ENCODE results near the gene PTPRN2. TPM values are rescaled to one million over a fixed set of nuclear protein-coding genes. Genes with fewer than 3 reads are reported as not detected.

Gene PTPRN2
- total and polyA plus RNA-seq, 2 donors from 2014 or later: 4.8 to 6.2 TPM

GRCh38 chr7:158424531-158424930 is 163.1 kb downstream of the PTPRN2 start:
- no peaks in the 10 kb centered on the region for H3K4me1 ChIP-seq (ENCODE audit: control insufficient read depth in 2 of 3, insufficient read depth in 2 of 3, low read depth in 1 of 3, low read length in 3 of 3)
- H3K36me3 ChIP-seq (ENCODE audit: control insufficient read depth in 2 of 3, insufficient read depth in 3 of 3, low read length in 3 of 3): no peaks in the 10 kb centered on the region
- H3K27ac ChIP-seq (ENCODE audit: low read depth in 2 of 2, low read length in 2 of 2): no peak overlapping the region
- no peak overlapping the region for H3K4me3 ChIP-seq (ENCODE audit: low read length in 3 of 3)
- no peaks in the 10 kb centered on the region for H3K9me3 ChIP-seq (ENCODE audit: control insufficient read depth in 2 of 3, insufficient read depth in 1 of 3, low read length in 3 of 3)
- DNase-seq (no peak), FAIRE-seq (no peak)
- no peaks in the 10 kb centered on the region for H3K27me3 ChIP-seq (ENCODE audit: control insufficient read depth, insufficient read depth, low read length)
- TF ChIP-seq CTCF (IDR thresholded peaks at IDR 0.05; ENCODE audit: borderline replicate concordance, extremely low read depth, insufficient read depth): no peak
- intact Hi-C loops (cut with DNase I): no loop called here
- no peak overlapping the region for H3K9ac ChIP-seq (ENCODE audit: low read length in 3 of 3)

DNA sequence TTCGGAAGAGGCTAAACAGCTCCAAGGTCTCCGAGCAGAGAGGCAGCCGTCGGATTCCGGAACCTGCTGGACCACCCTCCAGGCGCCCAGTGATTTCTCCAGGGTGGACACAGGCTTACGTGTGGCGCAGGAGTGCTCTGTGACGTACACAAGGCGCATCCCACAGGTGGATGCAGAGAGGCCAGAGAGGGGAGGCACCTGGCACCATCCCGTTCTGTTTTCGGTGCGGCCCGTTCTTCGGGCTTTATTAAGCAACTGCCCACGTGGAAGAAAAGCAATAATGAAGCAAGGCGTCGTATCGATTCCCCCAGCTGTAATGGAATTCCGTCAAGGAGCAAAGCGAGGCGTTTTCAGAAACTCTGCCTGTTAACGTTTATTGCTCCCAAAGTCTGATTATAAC is 163.6 kb downstream of the PTPRN2 start:
- no peak for TF ChIP-seq CTCF (IDR thresholded peaks at IDR 0.05; ENCODE audit: borderline replicate concordance, extremely low read depth, insufficient read depth)
- H3K9me3 ChIP-seq (ENCODE audit: control insufficient read depth in 2 of 3, insufficient read depth in 1 of 3, low read length in 3 of 3): peaks cover 0 to 3% (median 0%) of the 10 kb centered on the region in 3 donors
- no peaks in the 10 kb centered on the region for H3K36me3 ChIP-seq (ENCODE audit: control insufficient read depth in 2 of 3, insufficient read depth in 3 of 3, low read length in 3 of 3)
- no peaks in the 10 kb centered on the region for H3K4me1 ChIP-seq (ENCODE audit: control insufficient read depth in 2 of 3, insufficient read depth in 2 of 3, low read depth in 1 of 3, low read length in 3 of 3)
- no peaks in the 10 kb centered on the region for H3K27me3 ChIP-seq (ENCODE audit: control insufficient read depth, insufficient read depth, low read length)
- H3K27ac ChIP-seq (ENCODE audit: low read depth in 2 of 2, low read length in 2 of 2): no peak overlapping the region
- intact Hi-C loops (cut with DNase I): no loop called here
- DNase-seq (no peak), FAIRE-seq (no peak)
- H3K4me3 ChIP-seq (ENCODE audit: low read length in 3 of 3): no peak overlapping the region
- H3K9ac ChIP-seq (ENCODE audit: low read length in 3 of 3): no peak overlapping the region

DNA sequence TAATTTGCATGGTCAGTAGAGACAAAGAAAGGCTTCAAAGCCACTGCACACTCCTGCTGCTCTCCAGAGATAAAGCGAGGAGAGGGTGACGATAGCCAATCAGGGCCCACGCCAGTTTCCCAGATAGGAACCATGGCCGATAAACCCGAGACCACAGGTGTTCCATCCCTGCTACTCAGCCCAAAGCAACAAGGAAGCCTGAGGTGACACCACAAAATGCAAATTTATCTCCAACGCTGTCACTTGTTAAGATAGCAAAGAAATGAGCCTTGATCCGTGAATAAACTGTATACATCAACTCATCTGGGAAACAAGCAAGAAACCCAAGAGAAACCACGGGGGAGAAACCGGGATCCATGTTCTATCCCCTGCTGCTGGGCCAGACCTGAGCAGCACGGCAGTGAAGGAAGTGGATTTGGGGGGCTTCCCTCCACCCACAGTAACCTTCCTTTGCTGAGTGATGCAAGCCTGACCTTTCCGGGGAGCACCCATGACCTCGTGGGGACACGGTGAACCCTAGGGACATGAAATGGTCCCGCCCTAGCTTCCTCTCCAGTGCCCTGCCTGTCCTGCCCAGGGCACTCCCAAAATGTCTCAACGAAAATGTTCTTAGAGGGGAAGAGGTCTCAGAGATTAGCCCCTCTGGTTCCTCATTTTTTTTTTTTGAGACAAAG is 164.6 kb downstream of the PTPRN2 start:
- no peak for DNase-seq
- intact Hi-C loops (cut with DNase I): no loop called here
- Histone ChIP-seq H3K27ac (ENCODE audit: low read depth in 2 of 2, low read length in 2 of 2) (no peak overlapping the region), H3K36me3 (ENCODE audit: control insufficient read depth in 2 of 3, insufficient read depth in 3 of 3, low read length in 3 of 3) (no peaks in the 10 kb centered on the region), H3K4me3 (ENCODE audit: low read length in 3 of 3) (no peak overlapping the region), H3K9me3 (ENCODE audit: control insufficient read depth in 2 of 3, insufficient read depth in 1 of 3, low read length in 3 of 3) (peaks cover 0 to 3% (median 0%) of the 10 kb centered on the region in 3 donors), H3K9ac (ENCODE audit: low read length in 3 of 3) (no peak overlapping the region), H3K27me3 (ENCODE audit: control insufficient read depth, insufficient read depth, low read length) (no peaks in the 10 kb centered on the region), H3K4me1 (ENCODE audit: control insufficient read depth in 2 of 3, insufficient read depth in 2 of 3, low read depth in 1 of 3, low read length in 3 of 3) (no peaks in the 10 kb centered on the region)
- FAIRE-seq: no peak
- TF ChIP-seq CTCF (IDR thresholded peaks at IDR 0.05; ENCODE audit: borderline replicate concordance, extremely low read depth, insufficient read depth): no peak

Data from kidney (tissue), 14 donors.